Esophagus (tissue), 2 donors: ENCODE data around the gene EXOC6B. TPM values are rescaled to one million over a fixed set of nuclear protein-coding genes. Genes with fewer than 3 reads are reported as not detected.

Experiments used
- H3K27ac ChIP-seq, 2 donors: one replicate each; pipeline ENCODE4 v1.5.1; 2013; ENCODE audit warnings: low read depth in 2 of 2, mild to moderate bottlenecking in 2 of 2, inconsistent platforms in 1 of 2, low read length in 1 of 2, moderate library complexity in 1 of 2
- H3K27me3 ChIP-seq, 2 donors: one replicate each; pipeline ENCODE4 v1.6.1; 2013; ENCODE audit warnings: low read length in 2 of 2, control low read depth in 1 of 2, mild to moderate bottlenecking in 1 of 2; ENCODE audit not compliant: insufficient read depth in 2 of 2, control insufficient read depth in 1 of 2
- H3K36me3 ChIP-seq, 2 donors: one replicate each; pipeline ENCODE4 v1.6.1; 2013; ENCODE audit warnings: low read length in 1 of 2; ENCODE audit not compliant: control insufficient read depth in 2 of 2, insufficient read depth in 2 of 2
- H3K4me1 ChIP-seq, 2 donors: one replicate each; pipeline ENCODE4 v1.6.1; 2013; ENCODE audit warnings: low read length in 1 of 2; ENCODE audit not compliant: control insufficient read depth in 2 of 2, insufficient read depth in 2 of 2
- H3K4me3 ChIP-seq, 2 donors: one replicate each; pipeline ENCODE4 v1.5.1; 2013; ENCODE audit warnings: low read length in 2 of 2, mild to moderate bottlenecking in 2 of 2, low read depth in 1 of 2, moderate library complexity in 1 of 2
- H3K9me3 ChIP-seq, 2 donors: one replicate each; pipeline ENCODE4 v1.6.1; 2013; ENCODE audit warnings: mild to moderate bottlenecking in 2 of 2, low read depth in 1 of 2, low read length in 1 of 2, moderate library complexity in 1 of 2; ENCODE audit not compliant: control insufficient read depth in 2 of 2, insufficient read depth in 1 of 2
- WGBS, 2 donors: extraction: QIAGEN DNeasy Blood & Tissue Kit; methylation state at CpG; one replicate each; pipeline ENCODE4 v1.1.7; 2013; 5-methylcytosine and 5-hydroxymethylcytosine counted together
- polyA plus RNA-seq, 2 donors: library from polyadenylated mRNA; stranded (reverse); fragments of 200-250 nt; gene quantifications; one replicate each; pipeline ENCODE4 v1.2.3, GENCODE V29; 2013
- donor health status: healthy with polysubstance abuse.
- donor health status: Bipolar disorder and iron deficiency.

Gene EXOC6B
- polyA plus RNA-seq, 2 donors = 6.0 to 8.4 TPM

- no peaks in the 10 kb centered on the region for H3K27me3 ChIP-seq
- no peaks in the 10 kb centered on the region for H3K36me3 ChIP-seq
- no peaks in the 10 kb centered on the region for H3K4me1 ChIP-seq
- H3K9me3 ChIP-seq = no peaks in the 10 kb centered on the region
- H3K27ac ChIP-seq = no peak overlapping the region
- 98% methylated on average over 4 of the region's 4 CpGs for WGBS, 2 donors
- no peak overlapping the region for H3K4me3 ChIP-seq
These were observed 28.1 kb downstream of the EXOC6B start for GRCh38 chr2:72797740-72798139.

- no peaks in the 10 kb centered on the region for H3K4me1 ChIP-seq
- H3K27me3 ChIP-seq = no peaks in the 10 kb centered on the region
- H3K36me3 ChIP-seq = no peaks in the 10 kb centered on the region
- no peak overlapping the region for H3K27ac ChIP-seq
- no peaks in the 10 kb centered on the region for H3K9me3 ChIP-seq
- no peak overlapping the region for H3K4me3 ChIP-seq
These were observed 29.1 kb downstream of the EXOC6B start for GRCh38 chr2:72796766-72797165.

- WGBS, 2 donors = 47 to 62% methylated on average over 1 of the region's 1 CpG
- no peak overlapping the region for H3K27ac ChIP-seq
These were observed 31.3 kb downstream of the EXOC6B start for GRCh38 chr2:72794572-72794971.

GRCh38 chr2:72793798-72794440 lies 31.9 kb downstream of the EXOC6B start:
- Histone ChIP-seq H3K27ac (no peak overlapping the region), H3K27me3 (no peaks in the 10 kb centered on the region), H3K4me3 (no peak overlapping the region), H3K4me1 (no peaks in the 10 kb centered on the region), H3K36me3 (no peaks in the 10 kb centered on the region), H3K9me3 (no peaks in the 10 kb centered on the region)
- WGBS, 2 donors = 52 to 60% methylated on average over 3 of the region's 3 CpGs

More at GRCh38 chr2:72794572-72794971, 31.3 kb downstream of the EXOC6B start:
- Histone ChIP-seq H3K4me3 (no peak overlapping the region), H3K36me3 (no peaks in the 10 kb centered on the region), H3K4me1 (no peaks in the 10 kb centered on the region), H3K27me3 (no peaks in the 10 kb centered on the region), H3K9me3 (no peaks in the 10 kb centered on the region)

- no peaks in the 10 kb centered on the region for H3K4me1 ChIP-seq
- no peaks in the 10 kb centered on the region for H3K36me3 ChIP-seq
- no peak overlapping the region for H3K27ac ChIP-seq
- no peak overlapping the region for H3K4me3 ChIP-seq
- H3K27me3 ChIP-seq = no peaks in the 10 kb centered on the region
- WGBS, 2 donors = 53 to 69% methylated on average over 1 of the region's 1 CpG
- no peaks in the 10 kb centered on the region for H3K9me3 ChIP-seq
These were observed 36.6 kb downstream of the EXOC6B start for GRCh38 chr2:72789241-72789640.

GRCh38 chr2:72788756-72789155 lies 37.1 kb downstream of the EXOC6B start:
- Histone ChIP-seq H3K27ac (no peak overlapping the region), H3K9me3 (no peaks in the 10 kb centered on the region), H3K4me1 (no peaks in the 10 kb centered on the region), H3K27me3 (no peaks in the 10 kb centered on the region), H3K36me3 (no peaks in the 10 kb centered on the region), H3K4me3 (no peak overlapping the region)
- 91 to 98% methylated on average over 1 of the region's 1 CpG for WGBS, 2 donors

- no peak overlapping the region for H3K27ac ChIP-seq
- H3K36me3 ChIP-seq = no peaks in the 10 kb centered on the region
- no peaks in the 10 kb centered on the region for H3K27me3 ChIP-seq
- no peak overlapping the region for H3K4me3 ChIP-seq
- no peaks in the 10 kb centered on the region for H3K9me3 ChIP-seq
- WGBS, 2 donors = 48 to 63% methylated on average over 1 of the region's 1 CpG
- no peaks in the 10 kb centered on the region for H3K4me1 ChIP-seq
These were observed 40.3 kb downstream of the EXOC6B start for GRCh38 chr2:72785517-72785916.

- no peaks in the 10 kb centered on the region for H3K27me3 ChIP-seq
- H3K4me1 ChIP-seq = no peaks in the 10 kb centered on the region
- WGBS, 2 donors = 82 to 92% methylated on average over 3 of the region's 3 CpGs
- no peak overlapping the region for H3K27ac ChIP-seq
- no peaks in the 10 kb centered on the region for H3K36me3 ChIP-seq
- no peak overlapping the region for H3K4me3 ChIP-seq
- H3K9me3 ChIP-seq = no peaks in the 10 kb centered on the region
These were observed 43.3 kb downstream of the EXOC6B start for GRCh38 chr2:72782520-72782919.

GRCh38 chr2:72781480-72781879 lies 44.4 kb downstream of the EXOC6B start:
- no peak overlapping the region for H3K4me3 ChIP-seq
- H3K9me3 ChIP-seq = no peaks in the 10 kb centered on the region
- H3K4me1 ChIP-seq = no peaks in the 10 kb centered on the region
- no peaks in the 10 kb centered on the region for H3K36me3 ChIP-seq
- 80 to 81% methylated on average over 5 of the region's 5 CpGs for WGBS, 2 donors
- H3K27me3 ChIP-seq = no peaks in the 10 kb centered on the region
- no peak overlapping the region for H3K27ac ChIP-seq

- no peaks in the 10 kb centered on the region for H3K4me1 ChIP-seq
- H3K27ac ChIP-seq = no peak overlapping the region
- no peaks in the 10 kb centered on the region for H3K9me3 ChIP-seq
- H3K36me3 ChIP-seq = no peaks in the 10 kb centered on the region
- no peaks in the 10 kb centered on the region for H3K27me3 ChIP-seq
- no peak overlapping the region for H3K4me3 ChIP-seq
- 41 to 46% methylated on average over 2 of the region's 2 CpGs for WGBS, 2 donors
These were observed 45.4 kb downstream of the EXOC6B start for GRCh38 chr2:72780477-72780876.
